Inferior parietal cortex (tissue), 1 donor: ENCODE measurements around the gene LCK.
A peak's percentile ranks its signal among the peaks of the same experiment; 100 is the strongest.
"Not testable (repeated sequence)": the region's sequence is repeated elsewhere in the genome, so short reads cannot be mapped to it uniquely, and the experiment has no call there.

Source experiments
- DNase-seq: peaks from one replicate; pipeline ENCODE4 v3.0.0-alpha.2; 2016; ENCODE audit errors: extremely low spot score

LCK gene

GRCh38 chr1:32273391-32274208 lies 22.5 kb downstream of the LCK start:
- DNase-seq = no peak

GRCh38 chr1:32274646-32275340 lies 23.7 kb downstream of the LCK start:
- no peak for DNase-seq

- no peak for DNase-seq
Measured at GRCh38 chr1:32275424-32275823, 24.4 kb downstream of the LCK start.

- DNase-seq = no peak
Measured at GRCh38 chr1:32276032-32276782, 25.1 kb downstream of the LCK start.

GRCh38 chr1:32284777-32285176 lies 33.7 kb downstream of the LCK start:
- DNase-seq = not testable (repeated sequence)

GRCh38 chr1:32285658-32286057 lies 34.6 kb downstream of the LCK start:
- DNase-seq = no peak

GRCh38 chr1:32286763-32287162 lies 35.7 kb downstream of the LCK start:
- DNase-seq = no peak

GRCh38 chr1:32289256-32289655 lies 38.2 kb downstream of the LCK start:
- DNase-seq = no peak

- DNase-seq = peak; percentile 2
Measured at GRCh38 chr1:32291145-32291707, 40.2 kb downstream of the LCK start.

- peak; percentile 83 for DNase-seq
Measured at GRCh38 chr1:32291708-32292538, 40.9 kb downstream of the LCK start, which contains the start of gene HDAC1. TSS of gene HDAC1 (plus strand) at chr1:32292083. CDS start at chr1:32292170, 87 bp downstream.

- DNase-seq = not testable (repeated sequence)
Measured at GRCh38 chr1:32298211-32298610, 47.1 kb downstream of the LCK start.

GRCh38 chr1:32299327-32299726 lies 48.3 kb downstream of the LCK start:
- DNase-seq = no peak

- DNase-seq = no peak
Measured at GRCh38 chr1:32303358-32303757, 52.3 kb downstream of the LCK start.

- no peak for DNase-seq
Measured at GRCh38 chr1:32303997-32304622, 53.0 kb downstream of the LCK start.

GRCh38 chr1:32305310-32305709 lies 54.2 kb downstream of the LCK start:
- DNase-seq = no peak

GRCh38 chr1:32307324-32307723 lies 56.3 kb downstream of the LCK start:
- no peak for DNase-seq

GRCh38 chr1:32309960-32310359 lies 58.9 kb downstream of the LCK start:
- DNase-seq = no peak

- DNase-seq = no peak
Measured at GRCh38 chr1:32311709-32312393, 60.8 kb downstream of the LCK start.

GRCh38 chr1:32316903-32317277 lies 65.8 kb downstream of the LCK start:
- no peak for DNase-seq
